ENCODE results near the gene EIF5A.

The EIF5A gene

GRCh38 chr17:7322520-7323194 is 15.2 kb downstream of the EIF5A start:
- no peak for DNase-seq (ENCODE audit: low read depth)
- H3K4me3 ChIP-seq (ENCODE audit: low read depth, low read length) = no peak overlapping the region
- TF ChIP-seq CTCF (conservative IDR thresholded peaks at IDR 0.05; ENCODE audit: low read depth, low read length) = no peak

GRCh38 chr17:7323731-7324437 is 16.5 kb downstream of the EIF5A start:
- DNase-seq (ENCODE audit: low read depth) = peak; percentile 51
- TF ChIP-seq CTCF (conservative IDR thresholded peaks at IDR 0.05; ENCODE audit: low read depth, low read length) = peak; percentile 90
- H3K4me3 ChIP-seq (ENCODE audit: low read depth, low read length) = no peak overlapping the region

- H3K4me3 ChIP-seq (ENCODE audit: low read depth, low read length) = no peak overlapping the region
- DNase-seq (ENCODE audit: low read depth) = no peak
These were observed 17.0 kb downstream of the EIF5A start for GRCh38 chr17:7324438-7324779.

GRCh38 chr17:7325031-7325528 is 17.7 kb downstream of the EIF5A start:
- no peak for DNase-seq (ENCODE audit: low read depth)
- no peak for TF ChIP-seq CTCF (conservative IDR thresholded peaks at IDR 0.05; ENCODE audit: low read depth, low read length)
- H3K4me3 ChIP-seq (ENCODE audit: low read depth, low read length) = no peak overlapping the region

More at GRCh38 chr17:7324438-7324779, 17.0 kb downstream of the EIF5A start:
- no peak for TF ChIP-seq CTCF (conservative IDR thresholded peaks at IDR 0.05; ENCODE audit: low read depth, low read length)

- no peak for TF ChIP-seq CTCF (conservative IDR thresholded peaks at IDR 0.05; ENCODE audit: low read depth, low read length)
- no peak for DNase-seq (ENCODE audit: low read depth)
- no peak overlapping the region for H3K4me3 ChIP-seq (ENCODE audit: low read depth, low read length)
These were observed 18.8 kb downstream of the EIF5A start for GRCh38 chr17:7326186-7326585.

GRCh38 chr17:7327056-7327455 is 19.6 kb downstream of the EIF5A start:
- TF ChIP-seq CTCF (conservative IDR thresholded peaks at IDR 0.05; ENCODE audit: low read depth, low read length) = no peak
- DNase-seq (ENCODE audit: low read depth) = no peak
- no peak overlapping the region for H3K4me3 ChIP-seq (ENCODE audit: low read depth, low read length)
